ENCODE measurements around the gene ILDR2.

Gene ILDR2

DNA sequence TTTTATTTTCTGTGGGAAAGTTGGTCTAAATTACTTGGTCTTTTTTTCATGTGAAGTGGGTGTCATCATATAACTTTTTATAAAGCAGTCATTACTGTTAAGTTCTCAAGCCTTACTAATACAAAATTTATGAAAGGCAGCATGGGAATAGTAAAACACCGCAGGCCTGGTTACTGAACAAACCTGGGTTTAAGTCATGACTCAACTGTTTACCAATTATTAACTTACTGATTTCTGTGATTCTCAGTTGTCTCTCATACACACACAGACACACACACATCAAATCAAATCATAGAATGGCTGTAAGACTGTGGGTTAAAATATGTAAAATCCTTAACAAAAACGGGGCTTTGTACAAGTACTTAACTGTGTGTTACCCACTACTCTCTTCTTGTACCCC, 28.4 kb upstream of the ILDR2 start:
- DNase-seq (ENCODE audit: low spot score): no peak
- in situ Hi-C loops (cut with MboI; ENCODE audit: low sequenced_read_pairs, unreplicated experiment): no loop called here
- TF ChIP-seq, protein P1, sequence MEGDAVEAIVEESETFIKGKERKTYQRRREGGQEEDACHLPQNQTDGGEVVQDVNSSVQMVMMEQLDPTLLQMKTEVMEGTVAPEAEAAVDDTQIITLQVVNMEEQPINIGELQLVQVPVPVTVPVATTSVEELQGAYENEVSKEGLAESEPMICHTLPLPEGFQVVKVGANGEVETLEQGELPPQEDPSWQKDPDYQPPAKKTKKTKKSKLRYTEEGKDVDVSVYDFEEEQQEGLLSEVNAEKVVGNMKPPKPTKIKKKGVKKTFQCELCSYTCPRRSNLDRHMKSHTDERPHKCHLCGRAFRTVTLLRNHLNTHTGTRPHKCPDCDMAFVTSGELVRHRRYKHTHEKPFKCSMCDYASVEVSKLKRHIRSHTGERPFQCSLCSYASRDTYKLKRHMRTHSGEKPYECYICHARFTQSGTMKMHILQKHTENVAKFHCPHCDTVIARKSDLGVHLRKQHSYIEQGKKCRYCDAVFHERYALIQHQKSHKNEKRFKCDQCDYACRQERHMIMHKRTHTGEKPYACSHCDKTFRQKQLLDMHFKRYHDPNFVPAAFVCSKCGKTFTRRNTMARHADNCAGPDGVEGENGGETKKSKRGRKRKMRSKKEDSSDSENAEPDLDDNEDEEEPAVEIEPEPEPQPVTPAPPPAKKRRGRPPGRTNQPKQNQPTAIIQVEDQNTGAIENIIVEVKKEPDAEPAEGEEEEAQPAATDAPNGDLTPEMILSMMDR (IDR thresholded peaks at IDR 0.05; ENCODE audit: borderline replicate concordance, control extremely low read depth, extremely low read depth, insufficient read depth, missing control alignments): no peak

DNA sequence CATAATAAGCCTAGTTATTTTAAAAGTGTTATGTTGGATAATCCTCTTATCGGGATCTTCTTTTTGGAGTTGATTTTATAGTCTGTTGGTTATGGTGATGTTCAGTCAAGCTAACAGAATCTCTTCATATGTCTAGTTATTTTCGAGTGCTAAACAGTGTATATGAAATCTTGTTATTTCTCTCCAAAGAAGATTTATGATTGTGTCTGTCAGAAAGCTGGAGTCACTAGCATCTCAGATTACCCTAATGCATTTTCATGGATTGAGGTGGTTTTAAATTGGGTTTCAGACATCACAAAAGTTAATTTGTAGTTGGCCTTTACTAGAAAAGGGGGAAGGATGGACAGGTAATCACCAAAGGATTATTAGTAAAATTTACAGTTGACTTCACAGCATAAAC, 27.0 kb upstream of the ILDR2 start:
- in situ Hi-C loops (cut with MboI; ENCODE audit: low sequenced_read_pairs, unreplicated experiment): no loop called here
- DNase-seq (ENCODE audit: low spot score): no peak
- TF ChIP-seq, protein P1 (IDR thresholded peaks at IDR 0.05; ENCODE audit: borderline replicate concordance, control extremely low read depth, extremely low read depth, insufficient read depth, missing control alignments): no peak

DNA sequence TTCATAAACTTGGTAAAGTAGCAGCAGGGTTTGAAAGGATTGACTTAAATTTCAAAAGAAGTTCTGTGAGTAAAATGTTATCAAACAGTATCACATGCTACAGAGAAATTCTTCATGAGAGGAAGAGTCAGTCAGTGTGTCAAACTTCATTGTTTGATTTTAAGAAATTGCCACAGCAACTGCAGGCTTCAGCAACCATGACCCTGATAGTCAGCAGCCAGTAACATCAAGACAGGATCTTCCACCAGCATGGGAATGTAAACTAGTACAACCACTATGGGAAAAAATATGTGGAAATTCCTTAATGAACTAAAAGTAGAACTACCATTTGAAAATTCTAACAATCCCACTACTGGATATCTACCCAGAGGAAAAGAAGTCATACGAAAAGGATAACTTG, 25.2 kb upstream of the ILDR2 start:
- no peak for DNase-seq (ENCODE audit: low spot score)
- TF ChIP-seq, protein P1 (IDR thresholded peaks at IDR 0.05; ENCODE audit: borderline replicate concordance, control extremely low read depth, extremely low read depth, insufficient read depth, missing control alignments): no peak
- in situ Hi-C loops (cut with MboI; ENCODE audit: low sequenced_read_pairs, unreplicated experiment): no loop called here

DNA sequence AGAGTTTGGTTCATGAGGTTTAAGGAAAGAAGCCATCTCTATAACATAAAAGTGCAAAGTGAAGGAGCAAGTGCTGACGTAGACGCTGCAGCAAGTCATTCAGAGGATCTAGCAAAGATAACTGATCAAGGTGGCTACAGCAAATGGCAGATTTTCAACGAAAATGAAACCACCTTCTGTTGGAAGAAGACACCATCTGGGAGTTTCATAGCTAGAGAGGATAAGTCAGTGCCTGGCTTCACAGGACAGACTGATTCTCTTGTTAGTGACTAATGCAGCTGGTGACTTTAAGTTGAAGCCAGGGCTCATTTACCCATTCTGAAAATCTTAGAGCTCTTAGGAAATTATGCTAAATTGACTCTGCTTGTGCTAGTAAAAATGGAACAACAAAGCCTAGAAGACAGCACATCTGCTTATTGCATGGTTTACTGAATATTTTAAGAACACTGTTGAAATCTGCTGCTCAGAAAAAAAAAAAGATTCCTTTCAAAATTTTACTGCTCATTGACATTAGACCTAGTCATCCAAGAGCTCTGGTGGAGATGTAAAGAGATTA, 24.2 kb upstream of the ILDR2 start:
- no peak for DNase-seq (ENCODE audit: low spot score)
- TF ChIP-seq, protein P1 (IDR thresholded peaks at IDR 0.05; ENCODE audit: borderline replicate concordance, control extremely low read depth, extremely low read depth, insufficient read depth, missing control alignments): no peak
- in situ Hi-C loops (cut with MboI; ENCODE audit: low sequenced_read_pairs, unreplicated experiment): no loop called here

DNA sequence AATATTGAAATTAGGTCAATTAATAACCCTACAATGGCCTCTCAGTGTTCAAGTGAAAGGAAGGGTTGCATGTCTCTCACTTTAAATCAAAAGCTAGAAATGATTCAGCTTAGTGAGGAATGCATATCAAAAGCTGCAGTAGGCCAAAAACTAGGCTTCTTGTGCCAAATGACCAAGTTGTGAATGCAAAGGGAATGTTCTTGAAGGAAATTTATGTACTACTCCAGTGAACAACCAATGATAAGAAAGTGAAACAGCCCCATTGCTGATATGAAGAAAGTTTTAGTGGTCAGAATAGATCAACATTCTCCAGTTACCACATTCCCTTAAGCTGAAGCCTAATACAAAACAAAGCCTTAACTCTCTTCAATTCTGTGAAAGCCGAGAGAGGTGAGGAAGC, 23.7 kb upstream of the ILDR2 start:
- in situ Hi-C loops (cut with MboI; ENCODE audit: low sequenced_read_pairs, unreplicated experiment): no loop called here
- DNase-seq (ENCODE audit: low spot score): no peak

DNA sequence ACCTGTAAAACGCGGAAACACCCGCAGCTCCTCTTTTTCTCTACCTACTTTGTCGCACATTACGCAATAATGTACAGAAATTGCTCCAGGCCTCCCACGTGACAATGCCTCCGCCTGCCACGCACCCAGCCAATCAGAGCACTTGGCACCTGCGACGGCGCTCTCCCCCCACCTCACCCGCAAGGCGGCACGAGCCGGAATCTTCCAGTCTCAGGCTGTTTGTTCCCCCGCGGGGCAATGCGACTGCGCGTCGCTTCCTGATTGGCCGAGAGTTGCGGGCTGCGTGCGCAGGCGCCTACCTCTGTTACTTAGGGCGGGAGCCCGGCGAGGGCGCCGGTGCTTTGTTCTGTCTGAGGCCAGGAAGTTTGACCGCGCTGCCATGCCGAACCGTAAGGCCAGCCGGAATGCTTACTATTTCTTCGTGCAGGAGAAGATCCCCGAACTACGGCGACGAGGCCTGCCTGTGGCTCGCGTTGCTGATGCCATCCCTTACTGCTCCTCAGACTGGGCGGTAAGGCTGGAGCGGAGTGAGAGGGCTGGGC, 13.7 kb upstream of the ILDR2 start, which contains the start of gene MAEL:
TSS of gene MAEL (plus strand) at position 307 of the 542 bp plus-strand sequence. CDS start at position 380, 73 bp downstream.
- TF ChIP-seq, protein P1 (IDR thresholded peaks at IDR 0.05; ENCODE audit: borderline replicate concordance, control extremely low read depth, extremely low read depth, insufficient read depth, missing control alignments): no peak
- in situ Hi-C loops (cut with MboI; ENCODE audit: low sequenced_read_pairs, unreplicated experiment): loop anchor here (10.0 kb wide), 1 partner anchor 66 kb away; no protein-coding TSS in a partner anchor
- no peak for DNase-seq (ENCODE audit: low spot score)

More for the DNA sequence above, 23.7 kb upstream of the ILDR2 start:
- TF ChIP-seq, protein P1 (IDR thresholded peaks at IDR 0.05; ENCODE audit: borderline replicate concordance, control extremely low read depth, extremely low read depth, insufficient read depth, missing control alignments): no peak
